T47D (cell line): ENCODE results near the gene CKM.

Experiments
- DNase-seq, 2 experiments: peaks; one replicate each; pipeline versions ENCODE4 v3.0.0 to v3.0.0-alpha.2; 2011 to 2012; ENCODE audit warnings: low read depth in 1 of 2, low spot score in 1 of 2
- JUND ChIP-seq: IDR thresholded peaks from 2 replicates; pipeline ENCODE4 v1.6.1; 2012; ENCODE audit warnings: low read depth
- in situ Hi-C: cut with HindIII; loops from 2 replicates; pipeline ENCODE4 v1.10.0; 2016; ENCODE audit warnings: low sequenced_read_pairs, low pct_unique_long_range_greater_than_20kb

The CKM gene

GRCh38 chr19:45355402-45355801 is 32.7 kb upstream of the CKM start:
- no peak for DNase-seq
- no peak for TF ChIP-seq JUND
- in situ Hi-C loops, result no loop called here

- in situ Hi-C loops, result no loop called here
- DNase-seq, result no peak
- no peak for TF ChIP-seq JUND
Observed at GRCh38 chr19:45354241-45354842, 31.7 kb upstream of the CKM start.

- DNase-seq, result no peak
- in situ Hi-C loops, result no loop called here
- no peak for TF ChIP-seq JUND
Observed at GRCh38 chr19:45352914-45353796, 30.5 kb upstream of the CKM start.

GRCh38 chr19:45352471-45352870 is 29.8 kb upstream of the CKM start:
- no peak for DNase-seq
- TF ChIP-seq JUND, result no peak
- in situ Hi-C loops, result no loop called here

- in situ Hi-C loops, result no loop called here
- no peak for TF ChIP-seq JUND
- no peak for DNase-seq
Observed at GRCh38 chr19:45352062-45352461, 29.4 kb upstream of the CKM start.

- in situ Hi-C loops, result no loop called here
- no peak for TF ChIP-seq JUND
Observed at GRCh38 chr19:45351401-45351952, 28.8 kb upstream of the CKM start.

GRCh38 chr19:45350477-45351058 is 27.9 kb upstream of the CKM start:
- in situ Hi-C loops, result no loop called here
- TF ChIP-seq JUND, result no peak
- no peak for DNase-seq

More at GRCh38 chr19:45351401-45351952, 28.8 kb upstream of the CKM start:
- DNase-seq, result no peak

GRCh38 chr19:45349430-45349941 is 26.8 kb upstream of the CKM start:
- in situ Hi-C loops, result no loop called here
- no peak for DNase-seq
- TF ChIP-seq JUND, result no peak

GRCh38 chr19:45349126-45349415 is 26.4 kb upstream of the CKM start:
- no peak for DNase-seq
- in situ Hi-C loops, result no loop called here
- TF ChIP-seq JUND, result no peak

GRCh38 chr19:45348367-45349125 is 25.9 kb upstream of the CKM start:
- in situ Hi-C loops, result no loop called here

GRCh38 chr19:45347570-45348366 is 25.1 kb upstream of the CKM start:
- TF ChIP-seq JUND, result no peak

More at GRCh38 chr19:45348367-45349125, 25.9 kb upstream of the CKM start:
- TF ChIP-seq JUND, result no peak
- DNase-seq, result no peak

More at GRCh38 chr19:45347570-45348366, 25.1 kb upstream of the CKM start:
- in situ Hi-C loops, result no loop called here
- no peak for DNase-seq
